ENCODE results near the gene ERC2.

The ERC2 gene

GRCh38 chr3:55584030-55584429, 884.2 kb downstream of the ERC2 start:
- H3K4me3 ChIP-seq (ENCODE audit: low read length, poor library complexity, severe bottlenecking), result no peak overlapping the region
- no peaks in the 10 kb centered on the region for H3F3A ChIP-seq (ENCODE audit: low read depth)
- H3K4me1 ChIP-seq (ENCODE audit: insufficient read depth, low read length, poor library complexity, severe bottlenecking), result peaks cover 5% of the 10 kb centered on the region
- H4K20me1 ChIP-seq (ENCODE audit: insufficient read depth, low read length, poor library complexity, severe bottlenecking), result no peaks in the 10 kb centered on the region
- H3K9me2 ChIP-seq (replicated peaks; ENCODE audit: low read depth, low read length), result no peaks in the 10 kb centered on the region
- H2AFZ ChIP-seq (ENCODE audit: low read length), result no peak overlapping the region
- no peak overlapping the region for H3K4me2 ChIP-seq (ENCODE audit: low read depth, low read length, poor library complexity, severe bottlenecking)
- no peaks in the 10 kb centered on the region for H3K9me3 ChIP-seq (ENCODE audit: insufficient read depth, low read depth, low read length)
- H3K27me3 ChIP-seq (ENCODE audit: insufficient read depth, low read length, poor library complexity, severe bottlenecking), result no peaks in the 10 kb centered on the region
- TF ChIP-seq EZH2phosphoT487 (IDR thresholded peaks at IDR 0.05; ENCODE audit: borderline replicate concordance), result no peak
- no peak for TF ChIP-seq CTCF (conservative IDR thresholded peaks at IDR 0.05; ENCODE audit: low read length)
- H3K36me3 ChIP-seq (ENCODE audit: insufficient read depth, low read length), result no peaks in the 10 kb centered on the region
- no peaks in the 10 kb centered on the region for H3K79me2 ChIP-seq (ENCODE audit: insufficient read depth, low read length)
- H3K9ac ChIP-seq (ENCODE audit: low read depth, low read length, poor library complexity, severe bottlenecking), result no peak overlapping the region

GRCh38 chr3:55583475-55583874, 884.8 kb downstream of the ERC2 start:
- H3F3A ChIP-seq (ENCODE audit: low read depth), result no peaks in the 10 kb centered on the region
- H3K4me1 ChIP-seq (ENCODE audit: insufficient read depth, low read length, poor library complexity, severe bottlenecking), result peaks cover 5% of the 10 kb centered on the region
- H3K9ac ChIP-seq (ENCODE audit: low read depth, low read length, poor library complexity, severe bottlenecking), result no peak overlapping the region
- H3K9me3 ChIP-seq (ENCODE audit: insufficient read depth, low read depth, low read length), result no peaks in the 10 kb centered on the region
- no peaks in the 10 kb centered on the region for H3K27me3 ChIP-seq (ENCODE audit: insufficient read depth, low read length, poor library complexity, severe bottlenecking)
- H3K79me2 ChIP-seq (ENCODE audit: insufficient read depth, low read length), result no peaks in the 10 kb centered on the region
- no peak overlapping the region for H2AFZ ChIP-seq (ENCODE audit: low read length)
- no peak overlapping the region for H3K4me3 ChIP-seq (ENCODE audit: low read length, poor library complexity, severe bottlenecking)
- no peaks in the 10 kb centered on the region for H4K20me1 ChIP-seq (ENCODE audit: insufficient read depth, low read length, poor library complexity, severe bottlenecking)
- TF ChIP-seq EZH2phosphoT487 (IDR thresholded peaks at IDR 0.05; ENCODE audit: borderline replicate concordance) (no peak), CTCF (conservative IDR thresholded peaks at IDR 0.05; ENCODE audit: low read length) (no peak)
- H3K36me3 ChIP-seq (ENCODE audit: insufficient read depth, low read length), result no peaks in the 10 kb centered on the region
- no peak overlapping the region for H3K4me2 ChIP-seq (ENCODE audit: low read depth, low read length, poor library complexity, severe bottlenecking)
- no peaks in the 10 kb centered on the region for H3K9me2 ChIP-seq (replicated peaks; ENCODE audit: low read depth, low read length)

GRCh38 chr3:55579496-55579895, 888.8 kb downstream of the ERC2 start:
- Histone ChIP-seq H3K36me3 (ENCODE audit: insufficient read depth, low read length) (no peaks in the 10 kb centered on the region), H3K4me1 (ENCODE audit: insufficient read depth, low read length, poor library complexity, severe bottlenecking) (no peaks in the 10 kb centered on the region), H3K4me2 (ENCODE audit: low read depth, low read length, poor library complexity, severe bottlenecking) (no peak overlapping the region), H3K79me2 (ENCODE audit: insufficient read depth, low read length) (no peaks in the 10 kb centered on the region), H3F3A (ENCODE audit: low read depth) (no peaks in the 10 kb centered on the region), H3K9me2 (replicated peaks; ENCODE audit: low read depth, low read length) (no peaks in the 10 kb centered on the region), H2AFZ (ENCODE audit: low read length) (no peak overlapping the region), H4K20me1 (ENCODE audit: insufficient read depth, low read length, poor library complexity, severe bottlenecking) (no peaks in the 10 kb centered on the region), H3K9me3 (ENCODE audit: insufficient read depth, low read depth, low read length) (no peaks in the 10 kb centered on the region), H3K27me3 (ENCODE audit: insufficient read depth, low read length, poor library complexity, severe bottlenecking) (no peaks in the 10 kb centered on the region), H3K9ac (ENCODE audit: low read depth, low read length, poor library complexity, severe bottlenecking) (no peak overlapping the region), H3K4me3 (ENCODE audit: low read length, poor library complexity, severe bottlenecking) (no peak overlapping the region)
- no peak for TF ChIP-seq EZH2phosphoT487 (IDR thresholded peaks at IDR 0.05; ENCODE audit: borderline replicate concordance)
- no peak for TF ChIP-seq CTCF (conservative IDR thresholded peaks at IDR 0.05; ENCODE audit: low read length)
